Duodenal mucosa (tissue), 2 donors: ENCODE measurements around the gene ITGA11.

Experiments
- H3K27ac ChIP-seq: one replicate; pipeline ENCODE4 v1.7.0; 2013; ENCODE audit warnings: low read depth, low read length
- H3K27me3 ChIP-seq, 2 donors: one replicate each; pipeline ENCODE4 v1.7.0; 2013; ENCODE audit warnings: low read length in 2 of 2, control low read depth in 1 of 2; ENCODE audit not compliant: insufficient read depth in 2 of 2, control insufficient read depth in 1 of 2
- H3K36me3 ChIP-seq, 2 donors: one replicate each; pipeline ENCODE4 v1.7.0; 2013; ENCODE audit warnings: low read length in 2 of 2, control low read depth in 1 of 2; ENCODE audit not compliant: insufficient read depth in 2 of 2, control insufficient read depth in 1 of 2
- H3K4me1 ChIP-seq, 2 donors: one replicate each; pipeline ENCODE4 v1.7.0; 2013; ENCODE audit warnings: low read length in 2 of 2, control low read depth in 1 of 2; ENCODE audit not compliant: insufficient read depth in 2 of 2, control insufficient read depth in 1 of 2
- H3K4me3 ChIP-seq, 2 donors: one replicate each; pipeline ENCODE4 v1.7.0; 2013; ENCODE audit warnings: low read length in 2 of 2, low read depth in 1 of 2
- H3K9ac ChIP-seq, 2 donors: one replicate each; pipeline ENCODE4 v1.7.0; 2013; ENCODE audit warnings: low read length in 2 of 2, low read depth in 1 of 2
- H3K9me3 ChIP-seq, 2 donors: one replicate each; pipeline ENCODE4 v1.7.0; 2013; ENCODE audit warnings: low read length in 2 of 2, control low read depth in 1 of 2; ENCODE audit not compliant: control insufficient read depth in 1 of 2

Gene ITGA11

GRCh38 chr15:68335251-68335650 lies 96.7 kb downstream of the ITGA11 start:
- H3K27ac ChIP-seq, result no peak overlapping the region
- no peak overlapping the region for H3K9ac ChIP-seq
- H3K4me3 ChIP-seq, result no peak overlapping the region
- H3K27me3 ChIP-seq, result no peaks in the 10 kb centered on the region
- H3K4me1 ChIP-seq, result no peaks in the 10 kb centered on the region
- no peaks in the 10 kb centered on the region for H3K36me3 ChIP-seq
- no peaks in the 10 kb centered on the region for H3K9me3 ChIP-seq

GRCh38 chr15:68334661-68335124 lies 97.3 kb downstream of the ITGA11 start:
- Histone ChIP-seq H3K9ac (no peak overlapping the region), H3K4me1 (no peaks in the 10 kb centered on the region), H3K9me3 (no peaks in the 10 kb centered on the region), H3K27me3 (no peaks in the 10 kb centered on the region), H3K36me3 (no peaks in the 10 kb centered on the region), H3K4me3 (no peak overlapping the region), H3K27ac (no peak overlapping the region)

- no peaks in the 10 kb centered on the region for H3K9me3 ChIP-seq
- H3K9ac ChIP-seq, result no peak overlapping the region
- H3K27me3 ChIP-seq, result no peaks in the 10 kb centered on the region
- no peaks in the 10 kb centered on the region for H3K36me3 ChIP-seq
- H3K27ac ChIP-seq, result no peak overlapping the region
- no peaks in the 10 kb centered on the region for H3K4me1 ChIP-seq
- no peak overlapping the region for H3K4me3 ChIP-seq
These were observed 98.0 kb downstream of the ITGA11 start for GRCh38 chr15:68333775-68334470.

- no peaks in the 10 kb centered on the region for H3K27me3 ChIP-seq
These were observed 99.7 kb downstream of the ITGA11 start for GRCh38 chr15:68332266-68332665.

DNA sequence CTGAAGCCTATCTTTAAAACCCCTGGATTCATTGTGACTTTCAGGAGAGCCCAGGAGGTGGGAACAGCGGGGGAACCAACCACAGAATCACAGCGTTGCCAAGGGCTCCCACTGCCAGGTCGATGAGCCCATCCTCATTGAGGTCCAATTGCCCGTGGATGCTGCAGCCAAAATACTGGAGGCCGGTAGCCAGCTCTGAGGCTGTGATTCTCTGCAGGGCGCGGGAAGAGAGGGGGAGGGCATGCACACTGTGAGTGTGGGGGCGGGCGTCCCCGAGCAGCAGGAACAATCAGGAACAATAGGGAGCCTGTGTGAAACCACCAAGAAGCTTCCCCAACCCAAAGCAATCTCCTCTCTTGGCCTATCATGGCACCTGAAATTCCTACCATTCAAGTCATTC lies 101.1 kb downstream of the ITGA11 start:
- Histone ChIP-seq H3K36me3 (no peaks in the 10 kb centered on the region), H3K9me3 (no peaks in the 10 kb centered on the region), H3K27me3 (peaks cover 0 to 4% of the 10 kb centered on the region in 2 donors), H3K4me1 (no peaks in the 10 kb centered on the region), H3K4me3 (no peak overlapping the region), H3K27ac (no peak overlapping the region), H3K9ac (no peak overlapping the region)

More at GRCh38 chr15:68332266-68332665, 99.7 kb downstream of the ITGA11 start:
- Histone ChIP-seq H3K27ac (no peak overlapping the region), H3K4me3 (no peak overlapping the region), H3K9me3 (no peaks in the 10 kb centered on the region), H3K9ac (no peak overlapping the region), H3K36me3 (no peaks in the 10 kb centered on the region), H3K4me1 (no peaks in the 10 kb centered on the region)

- Histone ChIP-seq H3K27me3 (peaks cover 0 to 4% of the 10 kb centered on the region in 2 donors), H3K4me3 (no peak overlapping the region), H3K4me1 (no peaks in the 10 kb centered on the region), H3K9ac (no peak overlapping the region), H3K36me3 (no peaks in the 10 kb centered on the region), H3K9me3 (no peaks in the 10 kb centered on the region), H3K27ac (no peak overlapping the region)
These were observed 101.5 kb downstream of the ITGA11 start for GRCh38 chr15:68330416-68330815.

DNA sequence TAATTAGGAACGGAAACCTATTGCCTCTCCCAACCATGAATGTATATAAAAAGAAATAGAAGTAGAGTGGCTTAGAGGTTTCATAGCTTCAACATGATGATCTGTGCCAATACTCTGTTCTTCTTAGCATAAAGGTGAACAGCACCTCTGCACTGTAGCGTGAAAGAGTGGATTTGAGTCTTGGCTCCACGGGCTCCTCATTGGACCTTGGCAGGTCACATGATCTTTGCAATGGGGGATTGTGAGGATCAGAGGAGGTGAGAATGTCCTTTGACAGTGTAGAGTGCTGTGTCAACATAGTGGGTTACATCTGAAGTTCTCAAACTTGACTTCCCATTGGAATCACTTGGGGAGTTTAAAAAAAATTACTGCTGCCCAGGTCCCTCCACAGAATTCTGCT lies 103.0 kb downstream of the ITGA11 start:
- H3K27me3 ChIP-seq, result peaks cover 0 to 4% of the 10 kb centered on the region in 2 donors
- H3K9me3 ChIP-seq, result no peaks in the 10 kb centered on the region

GRCh38 chr15:68328443-68328842 lies 103.5 kb downstream of the ITGA11 start:
- no peaks in the 10 kb centered on the region for H3K36me3 ChIP-seq
- H3K27me3 ChIP-seq, result peaks cover 0 to 4% of the 10 kb centered on the region in 2 donors
- H3K4me1 ChIP-seq, result no peaks in the 10 kb centered on the region
- no peaks in the 10 kb centered on the region for H3K9me3 ChIP-seq
- no peak overlapping the region for H3K9ac ChIP-seq
- H3K4me3 ChIP-seq, result no peak overlapping the region
- no peak overlapping the region for H3K27ac ChIP-seq

More for the DNA sequence above, 103.0 kb downstream of the ITGA11 start:
- Histone ChIP-seq H3K4me1 (no peaks in the 10 kb centered on the region), H3K27ac (no peak overlapping the region), H3K36me3 (no peaks in the 10 kb centered on the region), H3K4me3 (no peak overlapping the region), H3K9ac (no peak overlapping the region)

GRCh38 chr15:68326711-68327354 lies 105.1 kb downstream of the ITGA11 start:
- Histone ChIP-seq H3K9ac (no peak overlapping the region), H3K27me3 (peaks cover 0 to 4% of the 10 kb centered on the region in 2 donors), H3K9me3 (no peaks in the 10 kb centered on the region), H3K36me3 (no peaks in the 10 kb centered on the region), H3K27ac (no peak overlapping the region), H3K4me3 (no peak overlapping the region), H3K4me1 (no peaks in the 10 kb centered on the region)

DNA sequence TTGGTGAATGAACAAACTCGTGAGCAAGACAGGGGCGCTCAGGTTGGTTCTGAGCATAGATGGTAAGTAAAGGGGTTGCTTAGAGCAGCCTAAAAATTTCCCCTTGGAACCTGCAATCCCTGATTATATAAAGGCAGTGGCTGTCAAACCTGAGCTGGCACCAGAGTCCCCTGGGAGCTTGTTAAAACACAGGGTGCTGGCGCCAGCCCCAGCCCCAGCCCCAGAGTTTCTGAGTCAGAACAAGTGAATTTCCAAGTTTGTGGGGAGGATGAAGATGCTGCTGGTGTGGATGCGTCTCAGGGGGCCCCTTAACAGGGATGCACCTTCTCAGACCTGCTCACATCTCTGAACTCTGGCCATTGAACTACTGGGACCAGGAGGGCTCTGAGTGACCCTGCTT lies 106.2 kb downstream of the ITGA11 start:
- peaks cover 0 to 4% of the 10 kb centered on the region in 2 donors for H3K27me3 ChIP-seq
- no peaks in the 10 kb centered on the region for H3K9me3 ChIP-seq
- no peak overlapping the region for H3K4me3 ChIP-seq
- no peaks in the 10 kb centered on the region for H3K36me3 ChIP-seq
- H3K4me1 ChIP-seq, result no peaks in the 10 kb centered on the region
- no peak overlapping the region for H3K9ac ChIP-seq
- H3K27ac ChIP-seq, result no peak overlapping the region
